ENCODE data around the gene IVL.
A peak's percentile ranks its signal among the peaks of the same experiment; 100 is the strongest.

IVL gene, protein sequence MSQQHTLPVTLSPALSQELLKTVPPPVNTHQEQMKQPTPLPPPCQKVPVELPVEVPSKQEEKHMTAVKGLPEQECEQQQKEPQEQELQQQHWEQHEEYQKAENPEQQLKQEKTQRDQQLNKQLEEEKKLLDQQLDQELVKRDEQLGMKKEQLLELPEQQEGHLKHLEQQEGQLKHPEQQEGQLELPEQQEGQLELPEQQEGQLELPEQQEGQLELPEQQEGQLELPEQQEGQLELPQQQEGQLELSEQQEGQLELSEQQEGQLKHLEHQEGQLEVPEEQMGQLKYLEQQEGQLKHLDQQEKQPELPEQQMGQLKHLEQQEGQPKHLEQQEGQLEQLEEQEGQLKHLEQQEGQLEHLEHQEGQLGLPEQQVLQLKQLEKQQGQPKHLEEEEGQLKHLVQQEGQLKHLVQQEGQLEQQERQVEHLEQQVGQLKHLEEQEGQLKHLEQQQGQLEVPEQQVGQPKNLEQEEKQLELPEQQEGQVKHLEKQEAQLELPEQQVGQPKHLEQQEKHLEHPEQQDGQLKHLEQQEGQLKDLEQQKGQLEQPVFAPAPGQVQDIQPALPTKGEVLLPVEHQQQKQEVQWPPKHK

DNA sequence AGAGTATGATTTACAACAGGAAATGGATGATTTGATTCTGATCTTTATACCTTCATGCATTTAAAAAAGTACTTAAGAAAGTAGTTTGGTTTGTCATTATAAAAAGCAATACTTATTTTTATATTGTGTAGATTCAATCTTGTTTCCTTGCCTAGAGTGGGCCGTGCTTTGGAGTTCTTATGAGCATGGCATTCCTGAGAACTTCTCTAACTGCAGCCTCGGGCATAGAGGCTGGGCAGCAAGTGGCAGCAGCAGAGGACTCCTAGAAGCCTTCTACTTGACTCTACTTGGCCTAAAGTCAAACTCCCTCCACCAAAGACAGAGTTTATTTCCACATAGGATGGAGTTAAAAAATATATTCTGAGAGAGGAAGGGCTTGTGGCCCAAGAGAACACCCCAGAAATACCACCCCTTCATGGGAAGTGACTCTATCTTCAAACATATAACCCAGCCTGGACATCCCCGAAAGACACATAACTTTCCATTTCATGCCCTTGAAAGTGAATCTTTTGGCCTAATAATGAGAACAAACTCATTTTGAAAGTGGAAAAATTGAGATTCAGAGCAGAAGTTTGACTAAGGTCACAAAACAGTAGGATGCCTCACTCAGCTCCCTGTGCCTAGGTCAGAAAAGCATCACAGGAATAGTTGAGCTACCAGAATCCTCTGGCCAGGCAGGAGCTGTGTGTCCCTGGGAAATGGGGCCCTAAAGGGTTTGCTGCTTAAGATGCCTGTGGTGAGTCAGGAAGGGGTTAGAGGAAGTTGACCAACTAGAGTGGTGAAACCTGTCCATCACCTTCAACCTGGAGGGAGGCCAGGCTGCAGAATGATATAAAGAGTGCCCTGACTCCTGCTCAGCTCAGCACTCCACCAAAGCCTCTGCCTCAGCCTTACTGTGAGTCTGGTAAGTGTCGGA, at the start of gene IVL:
Gene IVL (plus strand): TSS at position 861 of the 916 bp plus-strand sequence. CDS start 1,252 bp downstream, outside the sequence.
- no peak for DNase-seq

DNA sequence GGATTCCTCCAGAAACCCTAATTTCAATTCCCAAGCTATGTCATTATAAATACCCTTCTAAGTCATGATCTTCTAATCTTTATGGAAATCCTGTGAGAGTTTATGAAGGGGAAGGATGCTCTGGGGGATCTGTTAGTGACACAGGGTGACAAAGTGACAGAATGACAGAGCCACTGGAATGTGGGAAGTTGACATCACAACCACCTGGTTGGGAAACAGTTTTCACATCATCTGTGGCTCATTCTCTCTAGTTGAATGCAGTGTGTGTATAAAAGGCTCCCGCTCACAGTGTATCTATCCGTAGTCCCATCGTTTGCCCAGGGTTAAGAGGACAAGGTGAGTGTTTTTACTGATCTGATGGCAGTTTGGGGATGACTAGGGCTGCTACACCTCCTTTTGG, 48.6 kb upstream of the IVL start, which contains the start of gene LCE7A:
Gene LCE7A (plus strand): TSS at position 301 of the 400 bp plus-strand sequence. CDS start 702 bp downstream, outside the sequence.
- no peak for DNase-seq

DNA sequence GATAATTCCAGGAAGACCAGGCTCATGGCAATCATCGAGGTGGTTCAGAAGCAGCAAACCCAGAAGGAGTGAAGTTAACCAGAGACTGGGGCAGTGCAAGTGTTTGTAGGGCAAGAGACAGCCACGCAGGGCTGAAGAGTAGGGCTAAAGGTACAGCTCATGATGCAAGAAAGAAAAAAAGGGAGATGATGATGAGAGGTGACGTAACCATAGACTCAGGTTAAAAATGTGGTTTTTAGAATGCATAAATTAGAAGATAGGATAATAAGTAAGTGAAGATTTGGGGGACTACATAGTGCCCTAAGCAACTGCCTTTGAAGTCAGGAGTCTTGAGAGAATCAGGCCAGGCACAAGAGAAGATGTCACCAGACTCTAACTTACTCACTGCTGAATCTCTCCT, 48.2 kb upstream of the IVL start:
- no peak for DNase-seq

DNA sequence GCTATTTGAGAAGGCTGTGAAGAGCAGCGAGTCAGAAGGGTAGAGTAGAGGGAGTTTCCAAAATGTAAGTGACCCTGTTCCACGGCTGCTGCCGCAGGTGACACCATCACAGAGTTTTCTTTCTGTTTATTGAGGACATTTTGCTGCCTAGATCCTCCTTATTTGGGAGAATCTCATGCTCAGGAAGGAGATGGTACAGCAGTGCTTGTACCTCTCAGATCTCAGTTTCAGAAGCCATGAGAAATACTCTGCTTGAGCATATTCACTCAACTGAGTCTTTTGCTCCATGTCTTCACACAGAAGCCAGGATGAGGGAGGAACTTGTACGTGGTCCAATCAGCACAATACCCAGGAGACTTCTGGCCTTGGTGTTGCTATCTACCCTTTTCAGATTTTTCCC, 47.0 kb upstream of the IVL start:
- no peak for DNase-seq

DNA sequence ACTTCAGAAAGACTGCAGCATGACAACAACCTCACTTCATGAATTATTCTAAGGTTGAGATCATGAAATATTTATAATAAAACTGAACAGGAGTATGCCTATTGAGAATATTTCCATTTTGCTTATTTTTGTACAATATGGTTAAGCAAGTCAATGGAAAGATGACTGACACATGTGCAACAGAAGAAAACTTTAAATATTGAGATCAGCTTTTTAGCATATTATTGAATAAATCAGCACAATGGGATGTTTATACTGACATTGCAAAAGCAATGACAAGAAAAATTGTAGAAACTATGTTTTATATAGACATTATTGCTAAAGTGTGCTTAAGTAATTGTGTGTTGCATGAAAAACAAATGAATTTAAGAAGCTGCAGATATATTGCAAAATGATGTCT, 43.9 kb upstream of the IVL start:
- no peak for DNase-seq

DNA sequence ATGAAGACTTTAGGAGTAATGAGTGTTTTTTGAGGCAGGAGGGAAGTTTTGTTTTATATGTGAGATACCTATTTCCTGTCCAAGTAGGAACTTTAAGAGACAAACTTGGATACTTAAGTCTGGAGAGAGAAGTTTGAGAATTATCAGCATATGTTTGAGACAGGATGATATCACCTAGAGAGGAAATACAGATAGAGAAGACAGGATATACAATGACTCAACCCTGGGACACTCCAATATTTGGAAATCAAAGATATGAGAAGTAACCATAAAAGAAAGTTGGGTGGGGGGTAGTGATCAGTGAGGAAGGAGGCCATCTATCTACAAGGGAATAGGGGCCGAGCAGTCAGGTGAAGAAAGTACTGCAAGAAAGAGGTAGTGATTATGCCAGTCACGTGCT, 42.0 kb upstream of the IVL start:
- no peak for DNase-seq

DNA sequence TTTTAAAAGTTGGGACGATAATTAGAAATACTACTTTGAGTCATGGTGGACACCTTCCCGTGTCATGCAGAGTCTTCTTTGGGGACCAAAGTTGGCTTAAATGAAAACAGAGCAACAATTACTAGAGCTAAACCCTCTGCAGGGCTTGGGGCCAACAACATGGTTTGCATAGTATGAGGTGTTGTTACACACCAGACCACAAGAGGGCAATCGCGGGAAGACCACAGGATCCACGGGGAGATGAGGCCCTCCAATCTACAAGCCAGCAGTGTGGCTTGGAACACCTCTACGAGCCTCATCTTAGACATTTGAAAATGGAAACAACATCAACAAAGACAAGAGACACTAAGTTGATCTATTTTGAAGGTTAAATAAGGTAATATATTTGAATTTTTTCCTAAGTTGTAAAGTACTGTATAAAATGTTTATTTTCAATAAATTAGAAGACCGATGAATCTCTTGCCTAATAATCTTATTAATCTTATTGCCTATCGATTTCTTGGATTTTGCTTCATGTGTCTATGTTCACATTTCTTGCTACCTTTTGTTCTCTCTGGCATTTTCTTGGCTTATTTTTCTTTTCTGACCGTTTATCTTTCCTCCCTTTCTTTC, 38.4 kb upstream of the IVL start:
- peak; percentile 75 for DNase-seq

DNA sequence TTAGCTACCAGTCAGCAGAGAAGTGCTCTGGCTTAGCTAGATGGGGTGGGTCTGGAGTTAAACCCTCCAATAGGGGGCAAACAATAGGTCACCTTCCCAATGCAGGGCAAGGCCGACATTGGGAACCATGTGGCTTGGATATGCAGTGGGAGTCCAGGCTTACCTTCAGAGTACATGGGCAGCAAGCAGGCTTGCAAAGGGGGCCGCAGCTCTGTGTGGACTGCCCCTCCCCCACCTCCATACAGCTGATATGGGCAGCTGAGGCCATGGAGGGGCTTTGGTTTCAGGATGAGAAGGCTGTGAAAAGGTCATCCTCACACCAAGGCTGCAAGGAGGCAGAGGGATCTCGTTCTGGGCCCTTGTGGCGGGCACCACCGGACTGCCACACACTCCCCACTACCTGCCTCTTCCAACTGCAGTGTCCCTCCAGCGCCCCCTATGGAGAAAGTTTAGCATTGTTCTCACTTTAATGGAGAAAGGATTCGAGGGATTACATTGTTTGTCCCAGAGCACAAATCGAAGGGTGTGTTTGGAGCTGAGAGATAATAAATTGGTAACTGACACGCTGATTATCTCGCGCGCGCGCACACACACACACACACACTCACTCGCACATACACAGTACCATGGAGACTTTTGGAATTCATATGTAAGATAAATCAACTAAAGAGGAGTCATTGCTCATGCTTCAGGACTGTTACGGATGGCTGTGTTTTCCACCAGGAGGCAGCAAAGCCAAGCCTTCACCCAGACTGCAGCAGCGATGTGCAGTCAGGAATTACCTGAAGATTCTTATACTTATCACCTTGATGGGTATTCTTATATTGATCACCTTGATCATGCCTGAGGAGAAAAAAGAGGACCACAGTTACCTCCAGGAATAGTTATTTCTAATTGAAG, 37.3 kb upstream of the IVL start:
- peak; percentile 30 for DNase-seq

DNA sequence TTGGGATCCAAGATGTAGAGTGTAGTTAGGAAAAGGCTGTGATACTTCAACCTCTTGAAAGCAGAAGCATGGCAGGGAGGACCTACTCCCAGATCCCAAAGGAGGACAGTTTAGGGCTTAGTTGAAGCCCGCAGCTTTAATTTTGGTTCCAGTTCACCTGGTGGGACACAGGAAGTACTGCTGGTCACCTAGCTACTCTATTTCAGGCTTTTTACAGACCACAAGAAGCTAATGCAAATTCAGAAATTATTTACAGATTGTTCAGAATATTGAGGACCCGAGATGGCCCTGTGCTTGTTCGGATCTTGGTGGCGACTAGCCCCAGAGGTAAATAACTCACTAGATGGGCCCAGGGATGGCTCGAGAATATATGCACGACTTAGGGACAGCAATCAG, 36.6 kb upstream of the IVL start:
- no peak for DNase-seq

DNA sequence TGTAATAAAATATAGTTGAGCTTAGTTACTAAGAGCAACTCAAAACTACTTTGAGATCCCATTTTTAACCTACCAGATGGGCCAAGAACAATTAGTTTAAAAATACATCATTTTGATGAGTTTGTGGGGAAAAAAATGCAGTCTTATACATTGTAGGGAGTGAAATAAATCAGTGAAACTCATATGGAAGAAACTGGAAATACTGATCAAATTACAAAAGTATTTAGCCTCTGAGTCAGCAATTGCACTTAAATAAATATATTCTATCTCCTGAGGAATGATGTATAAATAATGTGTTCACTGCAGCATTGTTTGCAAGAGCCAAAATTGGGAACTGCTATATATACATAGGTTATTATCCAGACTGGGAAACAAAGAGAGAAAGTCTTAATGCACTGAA, 34.9 kb upstream of the IVL start:
- DNase-seq: no peak

DNA sequence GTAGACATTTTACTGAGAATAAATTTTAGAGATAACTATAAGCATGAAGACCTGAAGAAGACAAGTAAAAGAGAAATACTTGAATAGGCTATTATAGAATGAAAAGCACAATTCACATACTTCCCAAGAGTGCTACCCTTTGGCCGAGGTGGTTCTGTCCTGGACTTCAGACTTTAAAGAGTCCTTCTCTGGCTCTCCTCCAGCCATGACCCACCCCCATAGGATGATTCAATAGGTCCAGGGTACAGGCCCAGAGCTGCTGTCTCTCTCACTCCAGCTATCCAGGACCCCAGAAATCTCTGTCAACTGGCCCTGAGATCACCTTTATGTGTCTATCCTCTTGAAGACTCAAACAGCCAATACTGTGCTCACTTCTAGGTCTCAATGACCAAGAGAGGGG, 31.5 kb upstream of the IVL start:
- no peak for DNase-seq

DNA sequence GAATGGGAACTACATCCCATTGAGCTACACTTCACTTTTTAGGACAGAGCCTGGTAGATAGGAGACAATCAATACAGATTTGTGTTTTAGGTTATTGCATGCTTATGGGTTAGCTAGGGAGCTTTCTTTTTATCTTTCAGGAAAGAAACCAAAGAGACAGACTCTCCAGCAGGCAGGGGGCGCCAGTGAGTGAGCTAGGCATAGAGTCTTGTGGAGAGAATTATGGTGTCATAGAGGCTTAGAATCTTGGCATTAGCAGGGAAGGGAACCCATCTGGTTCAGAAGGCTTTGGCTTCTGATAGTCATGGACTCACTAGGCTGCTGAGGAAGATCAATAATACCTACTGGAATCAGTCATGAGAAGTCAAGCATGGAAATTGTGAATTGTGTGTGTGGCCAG, 30.3 kb upstream of the IVL start, which contains the start of gene SMCP:
Gene SMCP (plus strand): TSS at position 281 of the 400 bp plus-strand sequence. CDS start 6,101 bp downstream, outside the sequence.
- DNase-seq: no peak

DNA sequence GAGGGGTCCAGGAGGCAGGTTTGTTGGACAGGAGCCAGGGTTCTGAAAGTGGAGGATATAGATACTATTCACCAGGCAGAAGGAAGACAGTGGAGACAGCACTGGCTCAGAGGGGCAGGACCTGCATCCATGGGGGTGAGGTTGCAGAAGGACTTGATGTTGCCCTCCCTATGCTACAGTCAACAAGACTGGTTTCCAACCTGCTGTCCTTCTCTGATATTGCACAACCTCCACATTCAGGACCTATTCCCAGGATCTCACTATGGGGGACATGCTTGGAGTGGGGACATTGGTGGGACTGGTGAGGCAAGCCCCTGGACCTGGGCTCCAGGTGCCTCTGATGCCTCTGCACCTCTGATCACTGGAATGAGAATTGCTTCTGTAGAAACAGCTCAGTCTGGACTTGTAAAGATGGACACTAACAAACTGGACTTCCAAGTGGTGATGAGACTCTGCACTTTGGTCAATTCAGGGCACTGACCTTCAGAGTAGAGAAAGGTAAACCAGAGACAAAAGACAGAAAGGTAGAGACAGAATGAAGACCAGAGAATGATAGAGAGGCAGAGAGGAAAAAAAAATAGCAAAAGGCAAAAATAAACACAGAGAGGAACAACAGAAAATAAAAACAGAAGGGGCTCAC, 28.7 kb upstream of the IVL start:
- no peak for DNase-seq

DNA sequence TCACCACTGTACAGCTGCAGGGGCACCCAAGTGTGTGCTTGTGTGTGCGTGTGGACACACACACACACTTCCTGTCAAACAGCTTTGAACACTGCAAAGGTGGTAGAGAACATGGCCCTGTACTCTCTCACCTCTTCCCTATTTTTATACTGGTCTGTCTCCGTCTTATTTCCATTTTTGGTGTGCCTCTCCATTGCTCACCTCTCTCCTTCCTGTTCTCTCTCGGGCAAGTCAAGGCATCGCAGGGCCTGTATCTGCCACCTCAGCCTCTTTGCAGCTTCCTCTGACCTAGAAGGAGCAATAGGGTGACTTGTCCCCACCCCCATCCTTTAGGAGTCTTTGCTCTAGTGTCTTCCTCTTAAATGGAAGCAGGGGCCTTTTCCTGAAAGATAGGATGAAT, 28.0 kb upstream of the IVL start:
- no peak for DNase-seq

DNA sequence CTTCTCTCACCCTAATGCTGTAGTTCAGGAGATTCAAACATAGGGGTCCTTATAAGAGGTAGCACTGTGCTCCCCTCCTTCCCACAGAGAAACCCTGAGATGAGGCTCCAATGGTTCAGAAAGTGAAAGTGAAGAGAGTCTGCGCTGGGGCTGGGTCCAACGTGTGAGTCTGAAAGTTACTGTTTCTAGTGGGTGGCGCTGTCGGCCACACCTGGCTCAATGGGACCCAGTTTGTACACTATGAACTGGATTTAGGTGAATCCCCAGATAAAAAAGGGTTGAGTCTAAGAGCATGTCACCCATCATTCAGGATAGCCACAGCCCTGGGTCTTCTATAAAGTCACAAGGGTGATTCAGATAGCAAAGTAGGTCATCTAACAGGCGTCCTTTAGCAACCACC, 27.4 kb upstream of the IVL start:
- no peak for DNase-seq

DNA sequence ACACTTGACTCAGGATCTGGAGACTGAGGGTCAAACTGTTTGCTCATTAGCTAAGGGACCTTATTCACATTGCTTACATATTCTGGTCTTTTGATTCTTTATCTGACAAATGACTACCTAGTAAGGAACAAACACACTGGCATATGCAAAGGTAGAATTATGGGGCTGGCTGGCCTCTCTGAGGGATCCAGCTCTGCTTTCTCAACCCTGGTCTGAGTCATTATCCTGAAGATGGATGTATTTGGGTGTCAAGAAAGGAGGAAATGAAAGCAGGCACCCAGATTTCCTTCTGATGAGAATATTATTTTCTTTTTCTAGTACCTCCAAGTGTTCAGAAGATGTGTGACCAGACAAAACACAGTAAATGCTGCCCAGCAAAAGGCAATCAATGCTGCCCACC, 24.3 kb upstream of the IVL start:
- no peak for DNase-seq

DNA sequence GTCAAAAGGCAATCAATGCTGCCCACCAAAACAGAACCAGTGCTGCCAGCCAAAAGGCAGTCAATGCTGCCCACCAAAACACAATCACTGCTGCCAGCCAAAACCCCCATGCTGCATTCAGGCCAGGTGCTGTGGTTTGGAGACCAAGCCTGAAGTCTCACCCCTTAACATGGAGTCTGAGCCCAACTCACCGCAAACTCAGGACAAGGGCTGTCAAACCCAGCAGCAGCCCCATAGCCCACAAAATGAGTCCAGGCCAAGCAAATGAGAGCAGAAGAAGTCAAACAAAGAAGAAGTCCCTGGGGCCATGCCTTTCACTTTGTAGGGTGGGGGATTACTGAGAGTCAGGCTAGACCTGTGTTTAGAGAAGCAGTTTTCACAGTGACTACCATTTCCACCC, 23.8 kb upstream of the IVL start:
- DNase-seq: no peak

DNA sequence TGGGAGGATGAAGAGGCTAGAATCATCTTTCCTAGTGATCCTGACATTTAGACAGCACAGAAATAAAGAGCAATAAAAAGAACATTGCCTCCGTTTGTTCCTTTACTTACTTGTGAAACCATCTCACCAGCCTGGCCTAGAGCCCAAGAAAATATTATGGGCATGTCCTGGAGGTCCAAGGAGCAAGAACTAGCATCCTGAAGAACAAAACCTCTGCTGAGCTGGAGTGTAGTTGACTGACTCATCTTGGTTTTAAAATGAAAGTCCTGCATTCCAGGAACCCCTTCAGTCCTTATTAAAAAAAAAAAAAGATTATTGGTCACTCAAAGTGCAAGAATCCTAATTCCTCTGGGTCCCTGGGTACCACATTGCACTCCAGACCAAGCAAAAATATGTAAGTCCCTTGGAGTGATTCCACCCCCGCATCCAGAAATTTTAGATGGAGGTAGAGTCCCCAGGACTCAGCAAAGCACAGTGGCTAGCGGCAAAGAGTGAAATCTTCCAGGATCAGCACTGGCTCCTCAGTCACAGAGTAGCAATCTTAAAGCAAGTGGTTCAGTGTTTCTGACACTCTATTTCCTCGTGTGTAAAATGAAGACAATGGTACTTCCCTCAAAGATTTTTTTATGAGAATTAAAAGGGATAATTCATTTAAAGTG, 23.3 kb upstream of the IVL start:
- DNase-seq: no peak

DNA sequence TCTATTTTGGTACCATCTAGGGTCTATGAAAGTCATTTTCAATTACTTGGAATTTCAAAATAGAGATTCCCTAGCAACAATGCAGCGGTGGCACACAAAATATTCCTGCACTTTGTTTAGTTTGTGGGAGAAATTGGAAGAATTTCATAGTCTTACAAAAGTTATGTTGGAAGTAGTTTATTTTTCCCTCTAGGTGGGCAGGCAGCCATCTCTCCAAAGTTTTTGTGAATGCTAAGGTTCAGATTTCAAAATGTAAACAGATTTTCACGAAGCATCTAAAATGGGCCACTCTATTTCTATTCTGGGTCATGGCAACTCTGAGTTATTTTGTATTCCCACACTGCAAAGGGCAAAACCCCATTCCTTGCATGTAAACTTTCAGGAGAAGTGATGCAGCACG, 22.3 kb upstream of the IVL start:
- no peak for DNase-seq

DNA sequence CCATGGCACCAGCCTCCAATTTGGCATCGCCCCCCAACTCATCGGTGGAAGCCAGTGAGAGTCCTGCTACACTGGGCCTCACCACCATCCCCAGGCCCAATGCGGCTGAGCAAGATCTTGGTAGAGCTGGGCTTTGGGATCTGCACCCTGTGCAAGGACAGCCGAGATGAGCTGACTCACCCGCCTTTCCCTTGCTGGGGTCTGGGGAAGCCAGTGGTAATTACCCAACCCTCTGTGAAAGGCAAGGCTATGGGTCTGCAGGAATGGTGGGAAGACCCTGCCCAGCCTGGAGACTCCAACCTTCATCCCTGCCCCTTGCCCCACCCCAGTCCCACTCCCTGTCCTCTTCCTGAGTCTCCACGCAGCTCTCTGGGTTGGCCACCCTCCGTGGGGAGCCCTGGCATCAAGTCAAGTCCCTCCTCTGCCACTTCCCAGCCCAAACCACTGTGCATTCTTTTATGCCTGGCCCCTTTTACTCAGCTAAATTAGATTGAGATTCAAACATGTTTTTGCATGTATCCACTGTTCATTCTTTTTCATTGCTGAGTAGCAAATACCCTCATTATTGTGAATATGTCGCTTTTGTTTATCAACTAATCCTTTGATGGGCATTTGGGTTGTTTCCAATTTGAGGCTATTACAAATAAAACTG, 21.5 kb upstream of the IVL start:
- DNase-seq: no peak
